GM11168 (cell line): ENCODE results near the gene ACSM6.
"Not testable (repeated sequence)": the region's sequence is repeated elsewhere in the genome, so short reads cannot be mapped to it uniquely, and the experiment has no call there.

Experiments
- in situ Hi-C: fragments of 300-500 bp; cut with MboI; formaldehyde crosslinking; loops from one replicate; pipeline ENCODE4 v1.12.0; 2022; ENCODE audit warnings: low sequenced_read_pairs; ENCODE audit not compliant: unreplicated experiment

ACSM6 gene

DNA sequence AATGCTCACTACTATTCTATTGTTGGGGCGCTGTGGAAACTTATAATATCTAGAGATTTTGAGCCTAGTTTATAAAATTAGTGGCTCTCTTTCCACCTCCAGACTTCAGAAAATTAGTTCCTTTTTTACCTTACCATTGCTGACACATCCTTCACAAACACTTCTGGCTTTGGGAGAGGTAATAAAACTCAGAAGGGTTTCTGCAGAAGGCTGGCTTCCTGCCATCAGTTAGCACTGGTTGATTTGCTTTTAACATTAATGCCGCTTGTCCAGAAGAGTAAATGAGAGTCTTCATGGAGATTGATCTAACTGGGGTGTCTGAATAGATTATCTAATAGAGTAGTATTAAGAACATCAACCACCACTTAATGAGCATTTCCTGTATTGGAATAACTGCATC is 20.3 kb downstream of the ACSM6 start:
- in situ Hi-C loops = no loop called here

DNA sequence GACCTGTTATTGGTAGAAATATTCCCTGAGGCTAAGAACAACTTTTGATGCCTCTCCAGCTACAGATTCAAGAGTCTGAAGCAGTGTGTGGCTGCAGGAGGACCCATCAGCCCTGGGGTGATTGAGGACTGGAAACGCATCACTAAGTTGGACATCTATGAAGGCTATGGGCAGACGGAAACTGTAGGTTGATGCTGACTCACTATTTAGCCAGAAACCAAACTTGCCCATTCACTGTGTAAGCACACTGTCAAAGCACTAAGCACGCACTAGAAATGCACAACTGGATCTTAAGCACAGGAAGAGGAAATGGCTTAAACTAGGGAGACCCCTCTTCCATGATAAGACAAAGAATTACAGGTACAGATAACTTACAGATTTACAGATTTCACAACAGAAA is 20.8 kb downstream of the ACSM6 start:
- in situ Hi-C loops = no loop called here

DNA sequence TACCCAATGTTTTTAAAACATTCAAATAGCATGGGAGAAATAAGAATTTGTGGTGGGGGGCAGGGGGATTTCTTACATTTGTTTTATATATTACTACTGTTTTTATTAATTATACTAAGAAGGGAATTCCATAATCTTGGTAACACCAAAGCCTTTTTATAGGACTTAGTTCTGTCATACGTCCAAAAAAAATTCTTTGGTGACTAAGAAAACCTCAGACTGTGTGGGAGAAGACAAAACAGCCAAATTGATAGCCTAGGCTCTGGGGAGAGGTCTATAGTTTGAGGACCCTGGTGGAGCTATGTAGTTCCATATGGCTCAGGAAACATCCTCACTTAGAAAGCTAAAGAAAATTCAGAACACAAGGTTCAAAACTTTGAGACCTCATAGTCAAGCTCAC is 23.4 kb downstream of the ACSM6 start:
- in situ Hi-C loops = no loop called here

DNA sequence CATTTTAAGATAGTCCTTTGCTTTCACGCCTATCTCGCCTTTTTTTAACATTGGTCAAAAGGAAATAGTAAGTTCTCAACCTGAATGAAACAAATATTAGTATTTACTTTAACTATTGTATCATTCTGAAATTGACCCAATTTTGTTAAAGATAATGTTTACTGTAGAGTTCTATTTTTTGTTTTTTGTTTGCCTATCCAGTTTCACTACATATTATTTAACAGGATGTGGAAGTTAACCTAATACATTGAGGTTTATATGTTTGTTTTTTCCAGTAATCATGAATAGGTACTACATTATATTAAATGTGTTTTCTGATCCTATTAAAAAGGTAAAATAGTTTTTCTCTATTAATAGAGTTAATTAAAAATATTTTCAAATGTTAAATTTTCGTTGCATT is 26.5 kb downstream of the ACSM6 start:
- in situ Hi-C loops = no loop called here

DNA sequence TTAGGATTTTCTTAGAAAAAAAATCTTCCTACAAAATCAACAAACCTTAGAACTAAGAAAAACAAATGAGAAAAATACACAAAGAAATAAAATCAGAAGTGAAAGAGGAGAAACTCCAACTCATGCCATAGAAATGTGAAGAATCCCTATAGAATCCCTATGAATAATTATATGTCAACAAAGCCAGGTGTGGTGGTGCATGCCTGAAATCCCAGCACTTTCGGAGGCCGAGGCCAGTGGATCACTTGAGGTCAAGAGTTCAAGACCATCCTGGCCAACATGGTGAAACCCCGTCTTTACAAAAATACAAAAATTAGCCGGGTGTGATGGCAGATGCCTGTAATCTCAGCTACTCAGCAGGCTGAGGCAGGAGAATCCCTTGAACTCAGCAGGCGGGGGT is 27.1 kb downstream of the ACSM6 start:
- in situ Hi-C loops = no loop called here

DNA sequence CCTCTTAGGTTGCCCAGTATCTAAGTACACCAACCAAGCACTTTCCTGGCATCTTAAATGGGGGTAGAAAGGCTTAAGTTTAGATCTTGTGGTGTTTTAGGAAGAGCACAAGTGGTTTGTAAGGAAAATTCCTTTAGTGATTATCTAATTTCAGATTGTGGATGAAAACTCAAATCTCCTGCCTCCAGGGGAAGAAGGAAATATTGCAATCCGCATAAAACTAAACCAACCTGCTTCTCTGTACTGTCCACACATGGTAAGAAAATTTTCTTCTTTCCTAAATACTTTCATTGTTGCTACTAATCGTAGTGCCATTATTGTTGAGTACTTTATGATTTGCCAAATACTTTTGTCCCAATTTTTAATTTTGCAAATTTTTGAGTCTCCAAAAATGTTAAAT is 31.1 kb downstream of the ACSM6 start:
- in situ Hi-C loops = no loop called here

DNA sequence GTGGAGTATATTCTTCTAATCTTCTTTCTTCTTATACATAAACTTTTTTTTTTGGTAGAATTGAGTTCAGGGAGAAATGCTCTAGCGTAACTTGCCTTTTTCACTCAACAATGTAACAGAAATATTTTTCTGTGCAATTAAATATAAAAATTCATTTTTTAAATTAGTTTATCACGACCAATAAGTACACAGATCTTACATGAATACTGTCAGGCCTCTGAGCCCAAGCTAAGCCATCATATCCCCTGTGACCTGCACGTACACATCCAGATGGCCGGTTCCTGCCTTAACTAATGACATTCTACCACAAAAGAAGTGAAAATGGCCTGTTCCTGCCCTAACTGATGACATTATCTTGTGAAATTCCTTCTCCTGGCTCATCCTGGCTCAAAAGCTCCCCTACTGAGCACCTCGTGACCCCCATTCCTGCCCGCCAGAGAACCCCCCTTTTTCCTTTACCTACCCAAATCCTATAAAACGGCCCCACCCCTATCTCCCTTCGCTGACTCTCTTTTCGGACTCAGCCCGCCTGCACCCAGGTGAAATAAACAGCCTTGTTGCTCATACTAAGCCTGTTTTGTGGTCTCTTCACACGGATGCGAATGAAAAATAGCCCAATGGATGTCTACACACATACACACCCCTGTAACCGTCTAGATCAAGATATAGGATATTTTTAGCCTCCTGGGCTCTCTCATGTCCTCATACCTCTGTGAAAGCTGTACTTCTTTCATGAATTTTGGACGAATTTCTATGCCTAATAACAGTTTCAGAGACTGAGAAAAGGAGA is 35.1 kb downstream of the ACSM6 start:
- in situ Hi-C loops = not testable (repeated sequence)

DNA sequence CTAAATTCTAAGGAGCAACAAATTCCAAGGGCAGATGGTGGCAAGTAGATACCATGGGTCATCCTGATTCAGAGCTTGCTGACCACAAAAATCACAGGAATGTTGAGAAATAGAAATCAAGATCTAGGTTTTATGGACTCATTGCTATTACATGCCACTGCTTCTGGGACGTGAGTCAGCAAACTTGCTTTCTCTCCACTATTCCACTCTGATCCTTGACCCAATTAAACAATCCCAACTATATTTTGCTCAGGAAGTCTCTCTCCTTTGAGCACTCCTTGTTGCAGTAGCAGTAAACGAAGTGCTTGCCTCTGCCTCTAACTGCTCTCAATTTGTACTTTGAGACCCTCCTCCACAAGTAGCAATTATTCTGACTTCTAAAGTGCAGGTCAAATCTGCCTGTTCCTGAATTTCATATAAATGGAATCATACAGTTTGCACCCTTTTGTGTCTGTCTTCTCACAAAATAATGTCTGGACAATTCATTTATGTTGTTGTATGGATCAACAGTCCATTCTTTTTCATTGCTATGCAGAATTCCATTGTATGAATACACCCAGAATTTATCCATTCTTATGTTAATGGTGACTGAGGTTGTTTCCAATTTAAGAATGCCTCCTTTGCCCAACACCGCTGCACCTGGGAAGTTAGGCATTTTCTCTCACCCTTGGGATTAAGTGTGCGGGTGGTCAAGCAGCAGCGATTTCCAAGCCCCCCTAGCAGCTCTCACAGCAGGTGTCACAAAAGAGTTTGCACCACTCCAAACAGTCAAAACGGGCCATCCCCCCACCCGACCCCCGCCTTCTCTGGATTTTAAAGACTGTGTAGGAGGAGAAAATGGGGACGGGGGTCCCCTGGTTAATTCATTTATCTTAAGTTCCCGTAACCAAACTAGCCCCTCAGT is 35.9 kb downstream of the ACSM6 start:
- in situ Hi-C loops = no loop called here

DNA sequence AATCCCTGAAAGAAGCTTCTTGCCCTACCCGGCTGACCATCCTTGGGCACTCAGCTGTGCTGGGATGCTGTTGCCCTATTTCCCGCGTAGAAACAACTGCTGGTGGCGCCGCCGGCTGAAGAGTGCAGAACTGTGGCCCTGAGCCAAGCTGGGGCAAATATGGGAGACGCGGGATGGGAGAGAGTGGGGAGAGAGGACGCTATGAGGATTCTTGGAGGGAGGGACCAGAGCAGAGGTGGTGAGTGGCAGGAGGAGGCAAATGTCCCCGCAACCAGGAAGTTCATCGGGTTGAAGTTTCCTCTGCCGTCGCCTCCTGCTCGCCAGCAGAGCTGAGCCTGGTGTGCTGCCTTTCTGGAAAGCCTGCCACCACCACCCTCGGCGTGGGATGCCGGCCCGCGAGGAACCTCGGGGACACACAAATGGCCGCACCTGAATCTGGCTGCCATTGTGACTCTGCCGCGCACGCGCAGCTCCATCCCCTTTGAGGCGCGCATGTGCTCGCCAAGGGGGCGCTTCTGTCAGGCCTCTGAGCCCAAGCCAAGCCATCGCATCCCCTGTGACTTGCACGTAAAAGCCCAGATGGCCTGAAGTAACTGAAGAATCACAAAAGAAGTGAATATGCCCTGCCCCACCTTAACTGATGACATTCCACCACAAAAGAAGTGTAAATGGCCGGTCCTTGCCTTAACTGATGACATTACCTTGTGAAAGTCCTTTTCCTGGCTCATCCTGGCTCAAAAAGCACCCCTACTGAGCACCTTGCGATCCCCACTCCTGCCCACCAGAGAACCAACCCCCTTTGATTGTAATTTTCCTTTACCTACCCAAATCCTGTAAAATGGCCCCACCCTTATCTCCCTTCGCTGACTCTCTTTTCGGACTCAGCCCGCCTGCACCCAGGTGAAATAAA is 36.9 kb downstream of the ACSM6 start:
- in situ Hi-C loops = not testable (repeated sequence)

DNA sequence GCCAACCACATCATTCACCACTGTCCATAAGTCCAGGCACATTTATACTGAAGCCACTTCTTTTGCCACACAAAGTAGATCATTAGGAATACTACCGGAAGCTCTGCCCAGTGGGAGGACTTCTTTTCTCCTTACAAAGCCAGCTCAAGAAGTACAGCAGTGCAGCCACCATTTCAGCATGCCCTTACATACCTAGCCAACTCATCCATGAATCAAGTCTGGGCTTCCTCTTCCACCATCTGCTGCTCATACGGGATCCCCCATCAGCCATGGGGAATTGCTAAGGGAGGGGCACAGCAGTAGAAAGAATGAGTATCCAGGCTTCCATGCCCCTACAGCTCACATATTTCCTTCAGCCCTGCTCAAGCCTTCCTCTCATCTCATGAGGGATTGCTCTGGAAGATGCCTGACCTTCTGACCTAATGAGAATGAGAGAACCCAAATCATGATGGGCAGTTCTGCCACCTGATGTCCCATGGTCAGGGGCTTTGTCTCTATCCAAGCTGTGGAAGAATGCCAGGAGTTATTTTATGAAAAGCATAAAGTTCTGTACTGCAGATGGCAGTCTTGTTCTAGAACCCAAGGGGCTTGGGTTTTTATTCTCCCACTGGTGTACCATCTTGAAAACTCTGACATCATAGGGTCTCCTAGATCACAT is 39.5 kb downstream of the ACSM6 start:
- in situ Hi-C loops = no loop called here

DNA sequence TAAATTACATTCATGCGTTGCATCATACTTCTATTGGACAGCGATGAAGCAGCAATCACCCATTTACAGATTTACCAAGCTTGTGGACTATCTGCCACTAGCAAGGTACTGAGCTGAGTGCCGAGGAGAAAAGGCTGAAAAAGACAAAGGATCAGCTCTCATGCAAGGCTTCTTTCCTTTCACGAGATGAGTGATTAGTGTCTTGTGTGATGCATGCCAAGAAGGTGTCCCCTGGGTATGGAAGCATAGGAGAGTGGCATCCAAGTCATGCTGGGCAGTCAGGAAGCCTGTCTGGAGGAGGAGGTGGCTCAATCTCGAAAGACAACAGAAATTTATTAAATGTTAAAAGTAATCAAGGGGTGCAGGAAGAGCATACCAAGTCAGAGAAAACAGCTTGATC is 40.9 kb downstream of the ACSM6 start:
- in situ Hi-C loops = no loop called here

DNA sequence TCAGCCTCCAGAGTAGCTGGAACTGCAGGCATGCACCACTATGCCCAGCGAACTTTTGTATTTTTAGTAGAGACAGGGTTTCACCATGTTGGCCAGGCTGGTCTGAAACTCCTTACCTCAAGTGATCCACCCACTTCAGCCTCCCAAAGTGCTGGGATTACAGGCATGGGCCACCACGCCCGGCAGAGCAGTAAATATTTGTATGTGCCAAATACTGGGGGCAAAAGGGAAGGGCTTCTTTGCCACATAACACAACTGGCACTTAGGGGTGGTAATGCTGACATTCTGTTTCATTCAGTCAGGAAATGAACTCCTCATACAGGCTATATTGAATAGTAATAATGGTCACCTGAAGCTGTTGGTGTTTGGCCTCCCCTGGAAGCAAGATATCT is 41.6 kb downstream of the ACSM6 start:
- in situ Hi-C loops = no loop called here

DNA sequence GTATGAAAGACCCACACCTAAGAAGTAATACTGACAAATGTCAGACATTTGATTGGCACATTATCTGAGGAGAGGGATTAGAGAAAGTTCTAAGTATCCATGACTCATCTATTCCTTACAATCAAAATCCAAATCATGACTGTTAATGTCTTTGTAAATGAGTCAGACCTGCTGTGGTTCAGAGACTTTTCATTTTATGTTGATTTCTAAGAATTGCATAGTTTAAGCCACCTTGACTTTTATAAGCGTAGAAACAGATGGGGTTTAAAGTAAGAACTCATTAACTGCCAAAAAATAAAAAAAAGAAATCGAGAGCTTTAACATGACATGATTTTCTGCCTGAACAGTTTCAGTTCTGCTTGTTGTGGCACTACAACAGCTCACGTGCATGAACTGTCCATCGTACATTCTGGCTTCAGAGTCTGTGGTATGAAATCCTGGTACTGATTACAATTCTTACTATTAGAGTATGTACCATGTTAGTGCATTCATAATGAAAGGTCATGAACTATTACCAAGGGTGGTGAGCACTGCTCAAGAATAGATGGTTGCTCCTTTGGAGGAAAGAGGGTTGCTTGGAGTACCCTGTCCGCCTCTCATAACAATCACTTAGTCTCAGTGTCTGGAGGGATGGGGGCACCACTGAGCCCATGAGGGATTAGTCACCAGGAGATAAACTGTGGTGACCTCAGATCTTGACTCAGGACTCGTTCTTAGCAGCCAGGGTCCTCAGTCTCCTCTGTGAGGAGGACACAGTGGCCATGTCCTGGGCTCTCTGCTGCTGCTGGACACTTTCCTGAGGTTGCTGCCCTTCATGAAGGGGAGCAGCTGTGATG is 42.2 kb downstream of the ACSM6 start:
- in situ Hi-C loops = no loop called here

DNA sequence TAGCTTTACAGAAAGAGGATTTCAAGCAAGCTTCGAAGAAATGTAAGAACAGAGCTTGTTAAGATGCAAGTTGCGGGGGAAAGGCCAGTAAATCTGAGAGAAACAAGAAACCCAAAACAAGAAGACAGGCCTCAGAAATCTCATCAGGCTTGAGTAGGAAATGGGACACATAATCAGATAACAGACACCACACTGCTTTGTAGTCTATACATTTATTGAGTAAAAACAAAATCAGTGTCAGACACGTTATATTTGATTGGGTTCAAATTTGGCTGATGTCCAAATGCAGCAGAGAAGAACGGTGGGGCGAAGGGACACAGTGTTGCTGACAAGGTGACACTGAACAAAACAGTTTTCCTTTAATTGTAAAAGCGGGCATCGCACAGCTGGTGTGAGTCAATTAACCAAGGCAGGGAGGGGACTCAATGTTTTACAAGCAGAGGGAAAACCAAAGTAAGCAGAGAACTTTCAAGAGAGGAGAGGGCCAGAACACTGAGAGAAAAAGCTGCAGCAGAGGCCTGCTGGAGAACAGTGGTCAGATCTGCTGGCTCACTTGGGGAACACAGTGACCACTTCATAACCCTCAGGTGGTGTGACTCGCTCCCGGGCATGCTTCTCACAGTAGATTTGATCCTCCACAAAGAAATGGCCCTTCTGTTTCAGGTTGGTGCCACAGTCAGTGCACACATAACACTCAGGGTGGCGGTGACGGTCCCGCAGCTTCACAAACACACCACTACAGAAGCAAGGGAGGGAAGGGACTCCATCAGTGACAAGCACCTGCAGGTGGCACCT is 43.5 kb downstream of the ACSM6 start:
- in situ Hi-C loops = no loop called here

DNA sequence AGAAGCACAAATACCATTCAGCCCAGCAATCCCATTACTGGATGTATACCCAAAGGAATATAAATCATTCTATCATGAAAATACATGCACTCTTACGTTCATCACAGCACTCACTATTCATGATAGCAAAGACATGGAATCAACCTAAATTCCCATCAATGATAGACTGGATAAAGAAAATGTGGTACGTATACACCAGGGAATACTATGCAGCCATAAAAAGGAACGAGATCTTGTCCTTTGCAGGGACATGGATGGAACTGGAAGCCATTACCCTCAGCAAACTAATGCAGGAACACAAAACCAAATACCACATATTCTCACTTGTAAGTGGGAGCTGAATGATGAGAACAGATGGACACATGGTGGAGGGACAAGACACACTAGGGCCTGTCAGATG is 46.1 kb downstream of the ACSM6 start:
- in situ Hi-C loops = loop anchor here (5.0 kb wide), 1 partner anchor 58 kb away; no protein-coding TSS in a partner anchor

DNA sequence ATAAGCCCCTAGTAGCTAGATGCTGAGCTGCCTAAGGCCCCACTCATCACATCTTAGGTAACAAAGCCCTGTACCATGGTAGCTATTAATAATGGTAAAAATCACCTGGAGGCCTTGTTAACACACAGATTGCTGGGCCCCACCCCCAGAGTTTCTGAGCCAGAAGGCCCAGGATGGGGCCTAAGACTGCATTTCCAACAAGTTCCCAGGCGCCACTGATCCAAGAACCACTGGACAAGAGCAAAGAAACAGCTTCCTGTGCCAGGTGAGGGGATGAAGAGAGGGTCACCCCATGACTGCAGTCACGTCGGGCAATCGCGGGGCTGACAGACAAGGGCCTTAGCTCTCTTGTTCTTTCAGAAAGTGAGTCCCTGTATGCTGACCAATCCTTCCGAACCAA is 46.8 kb downstream of the ACSM6 start:
- in situ Hi-C loops = loop anchor here (5.0 kb wide), 1 partner anchor 59 kb away; no protein-coding TSS in a partner anchor

DNA sequence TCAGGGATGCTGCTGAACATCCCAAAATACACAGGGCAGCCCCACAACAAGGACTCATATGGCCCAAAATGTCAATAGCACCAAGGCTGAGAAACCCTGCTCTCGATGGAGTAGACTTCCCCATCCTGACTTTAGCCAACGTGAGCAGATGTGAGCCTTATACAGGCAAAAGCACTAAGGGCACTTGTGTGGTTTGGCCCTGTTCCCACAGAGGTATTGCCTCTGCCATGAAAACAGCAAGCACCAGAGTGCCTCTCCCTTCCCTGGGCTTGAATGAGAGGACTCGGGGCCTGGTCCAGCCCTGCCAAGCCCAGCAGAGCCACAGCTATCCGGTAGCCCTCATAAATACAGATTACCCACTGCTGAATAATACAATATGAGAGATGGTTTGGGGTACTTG is 47.5 kb downstream of the ACSM6 start:
- in situ Hi-C loops = loop anchor here (5.0 kb wide), 1 partner anchor 59 kb away; no protein-coding TSS in a partner anchor
